Hepatocyte (in vitro differentiated cells): ENCODE data around the gene DENND5B. TPM values are rescaled to one million over a fixed set of nuclear protein-coding genes. Genes with fewer than 3 reads are reported as not detected.

Experiments used
- DNase-seq: peaks from one replicate; pipeline ENCODE4 v3.0.0-alpha.2; 2016; ENCODE audit warnings: low spot score
- H2AFZ ChIP-seq: fragments of 200-600 bp; sonication (generic); 2 replicates; pipeline ENCODE4 v1.6.0; 2016; ENCODE audit warnings: antibody characterized with exemption, mild to moderate bottlenecking
- H3K27ac ChIP-seq: fragments of 200-600 bp; sonication (generic); 2 replicates; pipeline ENCODE4 v1.5.1; 2016; ENCODE audit warnings: mild to moderate bottlenecking
- H3K27me3 ChIP-seq: fragments of 200-600 bp; sonication (generic); 2 replicates; pipeline ENCODE4 v1.6.1; 2016
- H3K36me3 ChIP-seq: fragments of 200-600 bp; sonication (generic); replicated peaks from 2 replicates; pipeline ENCODE4 v1.5.1; 2016; ENCODE audit warnings: low read depth; ENCODE audit not compliant: insufficient read depth
- H3K4me1 ChIP-seq: fragments of 200-600 bp; sonication (generic); 2 replicates; pipeline ENCODE4 v1.5.1; 2016; ENCODE audit warnings: mild to moderate bottlenecking, moderate library complexity; ENCODE audit not compliant: insufficient read depth
- H3K4me2 ChIP-seq: fragments of 200-600 bp; sonication (generic); 2 replicates; pipeline ENCODE4 v1.6.0; 2016
- H3K4me3 ChIP-seq: fragments of 200-600 bp; sonication (generic); 2 replicates; pipeline ENCODE4 v1.5.1; 2016; ENCODE audit warnings: mild to moderate bottlenecking
- H3K79me2 ChIP-seq: fragments of 200-600 bp; sonication (generic); 2 replicates; pipeline ENCODE4 v1.6.0; 2017; ENCODE audit warnings: mild to moderate bottlenecking
- H3K9me2 ChIP-seq: fragments of 200-600 bp; sonication (generic); replicated peaks from 2 replicates; pipeline ENCODE4 v1.6.0; 2017; ENCODE audit warnings: mild to moderate bottlenecking; ENCODE audit not compliant: insufficient read depth
- H3K9me3 ChIP-seq: fragments of 200-600 bp; sonication (generic); 2 replicates; pipeline ENCODE4 v1.5.1; 2016; ENCODE audit warnings: low read depth, mild to moderate bottlenecking
- H4K20me1 ChIP-seq: fragments of 200-600 bp; sonication (generic); 2 replicates; pipeline ENCODE4 v1.6.0; 2016; ENCODE audit warnings: mild to moderate bottlenecking; ENCODE audit not compliant: insufficient read depth, poor library complexity, severe bottlenecking
- EZH2 ChIP-seq: fragments of 200-600 bp; sonication (generic); IDR thresholded peaks from 2 replicates; pipeline ENCODE4 v1.6.1; 2016; ENCODE audit warnings: antibody characterized with exemption, mild to moderate bottlenecking, borderline replicate concordance
- EZH2phosphoT487 ChIP-seq: fragments of 200-600 bp; sonication (generic); IDR thresholded peaks from one replicate; pipeline ENCODE4 v1.6.1; 2018; ENCODE audit warnings: antibody characterized with exemption, mild to moderate bottlenecking, low read depth, moderate library complexity; ENCODE audit not compliant: unreplicated experiment, severe bottlenecking
- WGBS: methylation state at CpG from one replicate; pipeline ENCODE4 v1.1.6; 2016; ENCODE audit warnings: low lambda C conversion rate; ENCODE audit errors: missing lambda C conversion rate; 5-methylcytosine and 5-hydroxymethylcytosine counted together
- polyA plus RNA-seq: library from polyadenylated mRNA; unstranded; fragments of >200 nt; fragmentation: Nextera tagmentation; extraction: Ambion mirVana; gene quantifications from 2 replicates; pipeline ENCODE4 v1.2.1, GENCODE V29; 2016
- total RNA-seq: library from RNA; depleted of rRNA; stranded (reverse); fragments of >200 nt; gene quantifications from 2 replicates; pipeline ENCODE4 v1.2.3, GENCODE V29; 2014
- TF ChIP-seq, protein P1 (sequence below): fragments of 200-600 bp; sonication (generic); IDR thresholded peaks from 2 replicates; pipeline ENCODE4 v1.5.1; 2016; ENCODE audit warnings: antibody characterized with exemption, mild to moderate bottlenecking; ENCODE audit not compliant: poor library complexity

Gene DENND5B
- total and polyA plus RNA-seq, 2 experiments from 2014 or later = 10.4 to 24.9 TPM

DNA sequence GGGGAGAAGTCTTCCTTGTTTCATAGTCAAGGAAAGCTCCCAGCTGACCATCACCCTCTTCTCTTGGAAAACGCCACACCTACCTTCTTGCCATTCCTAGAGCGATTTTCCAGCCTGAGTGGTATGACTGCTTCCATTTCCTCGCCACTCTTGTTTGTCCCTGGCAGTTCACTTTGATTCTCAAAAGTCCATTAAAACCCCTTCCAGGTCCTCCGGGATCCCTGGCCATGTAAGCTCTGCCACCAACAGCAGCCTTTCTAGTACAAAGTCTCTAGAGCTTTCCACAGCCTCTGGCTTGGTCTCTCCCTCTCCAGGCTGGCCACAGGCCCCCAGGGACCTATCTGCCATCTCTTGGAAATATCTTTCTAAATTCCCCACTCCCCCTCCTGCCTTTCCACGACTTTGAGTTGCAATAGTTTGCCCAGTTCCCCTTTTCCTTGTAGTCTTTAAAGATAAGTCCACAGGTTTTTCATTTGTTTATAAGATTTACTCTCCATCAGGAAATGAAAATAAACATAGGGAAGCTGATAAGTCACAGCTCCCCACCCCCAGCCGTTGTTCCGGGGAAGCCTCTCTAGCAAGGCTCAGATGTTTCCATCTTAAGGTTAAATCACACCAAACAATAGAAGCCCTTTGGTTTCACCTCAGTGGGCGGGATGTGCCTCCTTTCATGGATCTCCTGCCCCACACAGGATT lies 222.1 kb downstream of the DENND5B start:
- Histone ChIP-seq H3K27ac (peak overlapping the region; percentile 97), H3K4me2 (peak overlapping the region; percentile 73), H3K27me3 (no peaks in the 10 kb centered on the region), H2AFZ (peak overlapping the region; percentile 27), H3K4me3 (no peak overlapping the region), H4K20me1 (no peaks in the 10 kb centered on the region), H3K36me3 (no peaks in the 10 kb centered on the region), H3K79me2 (no peaks in the 10 kb centered on the region), H3K9me3 (no peaks in the 10 kb centered on the region), H3K9me2 (no peaks in the 10 kb centered on the region), H3K4me1 (peaks cover 21% of the 10 kb centered on the region)
- DNase-seq = peak; percentile 30
- 28% methylated on average over 8 of the region's 8 CpGs for WGBS
- TF ChIP-seq, protein P1, sequence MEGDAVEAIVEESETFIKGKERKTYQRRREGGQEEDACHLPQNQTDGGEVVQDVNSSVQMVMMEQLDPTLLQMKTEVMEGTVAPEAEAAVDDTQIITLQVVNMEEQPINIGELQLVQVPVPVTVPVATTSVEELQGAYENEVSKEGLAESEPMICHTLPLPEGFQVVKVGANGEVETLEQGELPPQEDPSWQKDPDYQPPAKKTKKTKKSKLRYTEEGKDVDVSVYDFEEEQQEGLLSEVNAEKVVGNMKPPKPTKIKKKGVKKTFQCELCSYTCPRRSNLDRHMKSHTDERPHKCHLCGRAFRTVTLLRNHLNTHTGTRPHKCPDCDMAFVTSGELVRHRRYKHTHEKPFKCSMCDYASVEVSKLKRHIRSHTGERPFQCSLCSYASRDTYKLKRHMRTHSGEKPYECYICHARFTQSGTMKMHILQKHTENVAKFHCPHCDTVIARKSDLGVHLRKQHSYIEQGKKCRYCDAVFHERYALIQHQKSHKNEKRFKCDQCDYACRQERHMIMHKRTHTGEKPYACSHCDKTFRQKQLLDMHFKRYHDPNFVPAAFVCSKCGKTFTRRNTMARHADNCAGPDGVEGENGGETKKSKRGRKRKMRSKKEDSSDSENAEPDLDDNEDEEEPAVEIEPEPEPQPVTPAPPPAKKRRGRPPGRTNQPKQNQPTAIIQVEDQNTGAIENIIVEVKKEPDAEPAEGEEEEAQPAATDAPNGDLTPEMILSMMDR = no peak
- TF ChIP-seq EZH2phosphoT487 (no peak), EZH2 (no peak)

- whole genome bisulfite sequencing = 91% methylated on average over 11 of the region's 11 CpGs
Observed at GRCh38 chr12:31366104-31366621, 224.8 kb downstream of the DENND5B start.

DNA sequence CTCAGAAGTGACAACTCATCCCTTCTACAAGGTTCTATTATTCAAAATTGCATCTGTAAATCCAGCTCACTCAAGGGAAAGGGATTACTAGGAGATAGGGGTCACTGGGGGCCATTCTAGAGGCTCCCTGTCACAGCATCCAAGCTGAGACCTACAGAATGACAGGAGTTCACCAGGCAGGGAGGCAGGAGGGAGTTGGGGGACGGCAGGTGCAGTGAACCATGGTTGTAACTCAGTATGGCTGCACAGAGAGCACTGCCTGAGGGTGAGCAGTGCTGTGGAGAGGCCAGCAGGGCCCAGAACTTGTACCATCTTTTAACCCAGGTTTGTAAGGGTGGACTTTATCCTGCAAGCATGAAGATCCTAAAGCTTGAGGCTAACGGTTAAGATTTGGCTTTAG lies 227.1 kb downstream of the DENND5B start:
- DNase-seq = no peak
- Histone ChIP-seq H4K20me1 (no peaks in the 10 kb centered on the region), H3K4me1 (peaks cover 19% of the 10 kb centered on the region), H3K9me2 (no peaks in the 10 kb centered on the region), H2AFZ (no peak overlapping the region), H3K79me2 (no peaks in the 10 kb centered on the region), H3K4me3 (no peak overlapping the region), H3K9me3 (no peaks in the 10 kb centered on the region), H3K27ac (peak overlapping the region; percentile 85), H3K27me3 (no peaks in the 10 kb centered on the region), H3K4me2 (no peak overlapping the region), H3K36me3 (no peaks in the 10 kb centered on the region)
- TF ChIP-seq EZH2 (no peak), EZH2phosphoT487 (no peak)
- TF ChIP-seq, protein P1 = no peak
- WGBS = 94% methylated on average over 2 of the region's 2 CpGs

More at GRCh38 chr12:31366104-31366621, 224.8 kb downstream of the DENND5B start:
- Histone ChIP-seq H3K79me2 (no peaks in the 10 kb centered on the region), H3K27me3 (no peaks in the 10 kb centered on the region), H2AFZ (no peak overlapping the region), H3K36me3 (no peaks in the 10 kb centered on the region), H3K4me1 (peaks cover 37% of the 10 kb centered on the region), H3K4me3 (no peak overlapping the region), H3K27ac (no peak overlapping the region), H4K20me1 (no peaks in the 10 kb centered on the region), H3K4me2 (no peak overlapping the region), H3K9me2 (no peaks in the 10 kb centered on the region), H3K9me3 (no peaks in the 10 kb centered on the region)
- DNase-seq = no peak
- no peak for TF ChIP-seq EZH2

DNA sequence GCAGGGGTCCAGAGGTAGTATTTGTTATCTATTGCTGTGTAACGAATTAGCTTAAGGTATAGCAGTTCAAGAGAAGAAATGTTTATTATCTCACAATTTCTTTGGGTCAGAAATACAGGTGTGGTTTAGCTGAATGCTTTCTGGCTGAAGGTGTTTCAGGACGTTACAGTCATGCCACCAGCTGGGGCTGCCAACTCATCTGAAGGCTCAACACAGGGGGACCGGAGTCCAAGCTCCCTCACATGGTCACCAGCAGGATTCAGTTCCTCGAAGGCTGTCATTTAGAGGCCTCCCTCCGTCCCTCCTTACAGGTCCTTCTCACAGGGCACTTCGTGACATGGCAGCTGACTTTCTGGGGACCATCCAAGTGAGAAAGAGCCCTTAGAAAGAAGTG lies 227.5 kb downstream of the DENND5B start:
- no peaks in the 10 kb centered on the region for H3K27me3 ChIP-seq
- H3K79me2 ChIP-seq = no peaks in the 10 kb centered on the region
- no peak for TF ChIP-seq EZH2
- no peak for TF ChIP-seq EZH2phosphoT487
- TF ChIP-seq, protein P1 = no peak
- H4K20me1 ChIP-seq = no peaks in the 10 kb centered on the region
- no peaks in the 10 kb centered on the region for H3K9me2 ChIP-seq
- no peak overlapping the region for H3K4me3 ChIP-seq
- H3K27ac ChIP-seq = peak overlapping the region; percentile 85
- H3K4me1 ChIP-seq = peaks cover 16% of the 10 kb centered on the region
- no peak overlapping the region for H3K4me2 ChIP-seq
- H3K9me3 ChIP-seq = no peaks in the 10 kb centered on the region
- 77% methylated on average over 6 of the region's 6 CpGs for WGBS
- peak overlapping the region; percentile 72 for H2AFZ ChIP-seq
- peak; percentile 18 for DNase-seq
- no peaks in the 10 kb centered on the region for H3K36me3 ChIP-seq
